Measurements from ENCODE around the gene TCERG1L.
"Not testable (repeated sequence)": the region's sequence is repeated elsewhere in the genome, so short reads cannot be mapped to it uniquely, and the experiment has no call there.

TCERG1L gene, protein sequence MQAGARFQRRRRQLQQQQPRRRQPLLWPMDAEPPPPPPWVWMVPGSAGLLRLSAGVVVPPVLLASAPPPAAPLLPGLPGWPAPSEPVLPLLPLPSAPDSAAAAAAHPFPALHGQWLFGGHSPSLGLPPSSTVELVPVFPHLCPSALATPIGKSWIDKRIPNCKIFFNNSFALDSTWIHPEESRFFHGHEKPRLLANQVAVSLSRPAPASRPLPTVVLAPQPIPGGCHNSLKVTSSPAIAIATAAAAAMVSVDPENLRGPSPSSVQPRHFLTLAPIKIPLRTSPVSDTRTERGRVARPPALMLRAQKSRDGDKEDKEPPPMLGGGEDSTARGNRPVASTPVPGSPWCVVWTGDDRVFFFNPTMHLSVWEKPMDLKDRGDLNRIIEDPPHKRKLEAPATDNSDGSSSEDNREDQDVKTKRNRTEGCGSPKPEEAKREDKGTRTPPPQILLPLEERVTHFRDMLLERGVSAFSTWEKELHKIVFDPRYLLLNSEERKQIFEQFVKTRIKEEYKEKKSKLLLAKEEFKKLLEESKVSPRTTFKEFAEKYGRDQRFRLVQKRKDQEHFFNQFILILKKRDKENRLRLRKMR

GRCh38 chr10:131311661-131312477 is at the start of gene TCERG1L:
TCERG1L (minus strand) TSS chr10:131311721; CDS start chr10:131311635, 86 bp downstream.
- DNase-seq: no peak

DNA sequence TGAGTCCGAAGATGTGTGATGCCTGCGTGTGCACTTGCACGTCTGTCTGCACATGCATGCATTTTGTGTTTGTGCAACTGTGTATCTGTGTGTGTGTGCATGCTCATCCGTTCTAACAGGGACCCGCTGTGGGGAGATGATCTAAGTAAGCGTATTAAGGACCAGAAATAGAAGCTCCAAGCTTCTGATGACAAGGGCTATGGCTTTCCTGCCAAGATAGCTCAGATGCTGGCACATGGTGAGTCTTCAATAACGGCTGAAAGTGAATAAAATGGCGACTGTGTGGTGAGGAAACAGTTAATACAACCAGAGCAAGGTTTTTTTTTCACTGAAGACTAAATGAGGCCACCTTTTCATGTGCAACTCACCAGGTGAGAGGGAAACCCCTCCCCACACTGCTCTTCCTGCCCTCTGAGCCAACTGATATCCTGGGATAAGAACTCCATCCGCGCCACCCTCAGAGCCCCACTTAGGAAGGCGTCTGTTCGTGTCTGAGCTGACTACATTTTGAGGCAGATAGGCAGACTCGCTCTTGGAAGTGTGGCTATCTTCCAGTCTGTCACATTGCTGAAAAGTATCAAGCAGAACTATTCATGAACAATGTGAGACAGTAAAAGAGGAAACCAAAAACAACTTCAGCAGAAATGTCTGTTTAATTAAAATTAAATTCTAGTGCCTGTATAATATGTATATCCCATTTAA is 47.4 kb upstream of the TCERG1L start:
- no peak for DNase-seq

DNA sequence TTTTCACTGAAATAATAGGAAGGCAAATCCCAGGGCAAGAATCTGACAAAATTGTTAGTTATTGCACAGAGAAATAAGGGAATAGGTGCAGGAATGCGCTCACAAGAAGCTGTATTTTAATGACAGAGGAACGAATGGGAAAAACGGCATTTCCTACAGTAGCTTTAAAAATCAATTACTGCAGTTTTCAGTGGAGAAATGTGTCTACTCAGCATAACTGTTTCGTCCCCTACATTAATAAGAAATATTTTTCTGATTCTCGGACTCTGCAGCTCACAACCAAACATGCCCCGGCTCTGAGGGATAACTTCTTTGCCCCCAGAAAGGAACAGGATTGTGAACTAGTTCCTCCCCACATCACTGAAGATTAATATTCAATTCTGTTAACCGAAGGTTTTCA is 44.9 kb upstream of the TCERG1L start:
- DNase-seq: no peak

- no peak for DNase-seq
Observed at GRCh38 chr10:131355881-131356280, 44.4 kb upstream of the TCERG1L start.

DNA sequence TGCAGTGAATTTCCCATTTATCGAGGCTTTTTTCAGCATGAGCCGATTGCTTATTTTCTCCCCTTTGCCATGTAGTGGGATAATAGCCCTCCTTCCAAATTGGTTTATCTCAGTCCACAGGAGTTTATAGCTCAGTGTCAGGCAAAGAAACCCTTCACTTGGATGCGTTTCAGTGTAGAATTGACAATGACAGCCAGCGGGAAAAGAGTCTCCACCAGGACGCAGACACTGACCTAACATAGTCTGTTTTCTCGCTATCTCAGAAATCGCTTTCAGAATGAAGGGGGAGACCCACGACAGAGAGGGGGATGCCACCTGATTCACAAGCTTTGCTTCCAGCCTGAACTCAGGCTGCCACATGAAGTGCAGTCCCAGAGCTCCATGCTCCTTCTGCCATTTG is 43.5 kb upstream of the TCERG1L start:
- DNase-seq: no peak

GRCh38 chr10:131354380-131354779 is 42.9 kb upstream of the TCERG1L start:
- no peak for DNase-seq

DNA sequence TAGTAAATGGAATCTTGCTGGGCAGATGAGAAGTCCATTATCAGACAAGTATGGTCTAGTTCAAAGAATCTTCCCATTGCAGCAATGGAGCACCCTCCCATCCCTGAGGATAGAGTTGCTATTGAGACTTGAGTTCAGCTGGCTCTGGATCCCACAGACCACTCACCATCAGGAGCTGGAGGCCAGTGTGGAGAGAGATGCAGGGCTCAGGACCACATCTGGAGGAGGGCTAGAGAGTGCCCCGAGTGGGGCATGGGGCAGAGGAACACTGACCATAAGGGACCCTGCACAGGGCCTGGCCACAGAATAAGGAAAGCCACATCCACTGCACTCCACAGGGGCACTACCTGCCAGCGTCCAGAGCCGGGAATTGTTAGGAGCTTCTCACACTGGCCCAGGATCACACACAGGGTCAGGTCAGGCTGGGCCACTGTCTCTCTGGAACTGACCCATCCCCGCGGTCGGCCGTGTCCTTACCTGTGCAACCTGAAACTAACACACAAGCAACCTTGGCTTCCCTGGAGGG is 41.3 kb upstream of the TCERG1L start:
- DNase-seq: no peak

- no peak for DNase-seq
Observed at GRCh38 chr10:131350660-131351059, 39.1 kb upstream of the TCERG1L start.

- no peak for DNase-seq
Observed at GRCh38 chr10:131350245-131350644, 38.7 kb upstream of the TCERG1L start.

GRCh38 chr10:131346456-131346855 is 34.9 kb upstream of the TCERG1L start:
- DNase-seq: no peak

GRCh38 chr10:131345691-131346090 is 34.2 kb upstream of the TCERG1L start:
- DNase-seq: no peak

- no peak for DNase-seq
Observed at GRCh38 chr10:131344747-131345146, 33.2 kb upstream of the TCERG1L start.

GRCh38 chr10:131337741-131338140 is 26.2 kb upstream of the TCERG1L start:
- no peak for DNase-seq

DNA sequence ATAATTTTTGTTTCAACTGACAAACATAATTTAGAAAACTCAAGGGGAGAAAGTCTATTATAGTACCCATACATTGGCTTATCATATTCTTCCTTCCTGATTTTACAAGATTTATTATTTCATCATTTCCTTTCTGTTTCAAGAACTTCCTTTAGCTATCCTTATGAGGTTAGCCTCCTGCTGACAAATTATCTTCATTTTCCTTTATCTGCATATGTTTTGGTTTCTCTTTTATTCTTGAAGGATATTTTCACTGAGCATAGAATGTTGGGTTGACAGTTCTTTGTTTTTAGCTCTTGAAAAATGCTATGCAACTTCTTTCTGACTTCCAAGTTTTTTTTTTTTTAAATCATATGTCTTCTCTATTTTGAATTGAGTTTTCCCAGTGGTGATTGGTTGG is 21.3 kb upstream of the TCERG1L start:
- DNase-seq: no peak

DNA sequence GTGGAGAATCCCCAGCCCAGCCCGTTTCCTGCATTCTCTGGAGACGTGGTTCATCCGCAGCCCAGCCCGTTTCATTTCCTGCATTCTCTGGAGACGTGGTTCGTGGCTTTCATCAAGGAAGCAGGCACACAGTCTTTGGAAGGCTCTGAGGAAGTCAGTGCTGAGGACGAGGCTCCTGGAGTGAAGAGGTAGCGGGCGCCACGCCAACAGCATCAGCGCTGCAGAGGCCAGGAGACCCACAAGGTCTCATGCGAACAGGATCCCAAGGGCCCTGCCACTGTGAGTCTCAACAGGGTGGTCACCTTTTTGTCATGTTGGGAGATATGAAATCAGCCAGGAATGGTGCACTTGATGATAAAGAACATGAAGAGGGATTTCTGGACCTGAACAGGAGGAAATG is 12.4 kb upstream of the TCERG1L start:
- DNase-seq: no peak

GRCh38 chr10:131323025-131323424 is 11.5 kb upstream of the TCERG1L start:
- DNase-seq: no peak

DNA sequence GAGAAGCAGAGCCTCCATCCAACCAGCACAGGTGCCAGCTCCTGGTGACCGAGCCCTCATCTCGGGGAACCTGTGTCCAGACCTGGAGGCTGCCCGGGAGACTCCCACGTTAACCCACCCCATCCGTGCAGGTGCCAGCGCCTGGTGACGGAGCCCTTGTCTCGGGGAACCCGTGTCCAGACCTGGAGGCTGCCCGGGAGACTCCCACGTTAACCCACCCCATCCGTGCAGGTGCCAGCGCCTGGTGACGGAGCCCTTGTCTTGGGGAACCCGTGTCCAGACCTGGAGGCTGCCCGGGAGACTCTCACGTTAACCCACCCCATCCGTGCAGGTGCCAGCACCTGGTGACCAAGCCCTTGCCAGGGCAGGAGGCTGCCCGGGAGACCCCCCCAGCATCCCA is 11.1 kb upstream of the TCERG1L start:
- DNase-seq: not testable (repeated sequence)

- no peak for DNase-seq
Observed at GRCh38 chr10:131320860-131321604, 9.5 kb upstream of the TCERG1L start.

DNA sequence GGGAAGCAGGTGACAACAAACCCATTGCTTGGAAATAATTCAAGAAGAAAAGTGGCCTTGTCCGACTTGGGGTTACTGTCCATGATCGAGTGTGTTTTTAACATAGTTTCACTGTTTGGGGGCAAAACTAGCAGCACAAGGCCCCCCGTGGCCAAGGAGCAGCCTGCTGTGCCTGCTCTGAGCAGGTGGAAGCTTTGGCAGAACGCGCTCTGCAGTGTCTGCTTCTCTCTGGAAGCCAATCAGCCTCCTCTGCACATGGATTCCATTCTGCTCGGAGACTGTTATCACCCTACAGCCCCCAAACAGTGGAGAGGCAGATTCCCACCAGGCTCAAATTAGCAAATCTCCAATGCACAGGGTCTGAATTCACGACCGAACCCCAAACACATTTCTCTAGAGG is 7.3 kb upstream of the TCERG1L start:
- no peak for DNase-seq

- DNase-seq: no peak
Observed at GRCh38 chr10:131318291-131318690, 6.8 kb upstream of the TCERG1L start.

DNA sequence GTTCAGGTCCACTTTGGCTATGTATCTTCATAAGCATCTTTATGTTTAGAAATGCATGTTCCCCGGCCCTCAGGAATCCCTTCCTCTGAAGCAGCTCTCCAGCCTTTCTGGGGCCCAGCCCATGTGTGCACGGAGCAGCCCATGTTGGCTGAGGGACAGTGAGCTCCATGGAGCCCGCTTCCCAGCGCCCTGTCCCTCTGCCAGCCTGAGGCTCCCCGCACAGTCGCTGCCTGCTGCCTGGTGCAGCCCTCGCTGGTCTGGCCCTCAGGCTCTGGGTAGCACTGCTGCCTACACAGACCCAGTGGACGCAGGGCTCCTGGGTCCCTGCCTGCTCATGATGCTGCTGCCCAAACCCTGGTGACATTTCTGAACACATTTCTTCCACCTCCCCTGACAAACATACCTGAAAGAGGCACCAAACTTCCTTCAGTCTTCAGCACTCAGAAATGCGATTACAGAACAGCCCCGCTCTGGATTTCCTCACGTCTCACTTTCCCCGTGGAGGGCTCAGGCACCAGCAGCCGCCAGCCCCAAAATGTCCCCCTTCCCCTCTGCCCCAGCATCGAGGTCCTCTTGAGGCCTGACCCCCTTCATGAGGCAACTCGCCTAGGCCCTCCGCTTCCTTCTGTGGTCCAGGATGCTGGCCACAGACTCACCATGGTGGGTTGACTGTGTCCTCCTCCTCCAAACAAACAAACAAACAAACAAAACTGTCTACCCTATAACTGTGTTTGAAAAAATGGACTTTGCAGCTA is 5.0 kb upstream of the TCERG1L start:
- DNase-seq: no peak
